Left ventricle myocardium inferior (tissue), 1 donor: Measurements from ENCODE around the gene SLC10A7. TPM values are rescaled to one million over a fixed set of nuclear protein-coding genes. Genes with fewer than 3 reads are reported as not detected.

Experiments used
- DNase-seq: peaks from one replicate; pipeline ENCODE4 v3.0.0-alpha.2; 2020
- H3K27ac ChIP-seq: fragments of 200-600 bp; replicated peaks from 2 replicates; pipeline ENCODE4 v1.8.0; 2021
- H3K27me3 ChIP-seq: fragments of 200-600 bp; 2 replicates; pipeline ENCODE4 v1.8.0; 2021; ENCODE audit warnings: low read depth
- H3K36me3 ChIP-seq: fragments of 200-600 bp; 2 replicates; pipeline ENCODE4 v1.8.0; 2021
- H3K4me1 ChIP-seq: fragments of 200-600 bp; 2 replicates; pipeline ENCODE4 v1.8.0; 2021
- H3K4me3 ChIP-seq: fragments of 200-600 bp; 2 replicates; pipeline ENCODE4 v1.8.0; 2021; ENCODE audit warnings: mild to moderate bottlenecking, moderate library complexity
- H3K9me3 ChIP-seq: fragments of 200-600 bp; replicated peaks from 2 replicates; pipeline ENCODE4 v1.8.0; 2021
- CTCF ChIP-seq: fragments of 200-600 bp; IDR thresholded peaks from 2 replicates; pipeline ENCODE4 v1.8.0; 2021; ENCODE audit warnings: antibody characterized with exemption, mild to moderate bottlenecking, borderline replicate concordance
- intact Hi-C: fragments of 100-400 bp; cut with micrococcal nuclease; formaldehyde crosslinking; loops from one replicate; pipeline ENCODE4 v1.11.0; 2022
- total RNA-seq: library from RNA; stranded (reverse); fragmentation: NEBNext Ultra II Directional; extraction: Animal tissue kit (Norgen Biotek cat#: 25700); gene quantifications from one replicate; pipeline ENCODE4 v1.2.1, GENCODE V29; 2021
- donor health status: DM: no; HTN: yes; CAD: no; lungs with severe emphysema.

The SLC10A7 gene
- total RNA-seq, 1 donor from 2014 or later = 4.3 TPM

GRCh38 chr4:146443525-146443924 is 78.2 kb downstream of the SLC10A7 start:
- DNase-seq = no peak
- no peak overlapping the region for H3K27ac ChIP-seq
- no peaks in the 10 kb centered on the region for H3K27me3 ChIP-seq
- intact Hi-C loops = no loop called here
- H3K36me3 ChIP-seq = no peaks in the 10 kb centered on the region
- no peak overlapping the region for H3K4me3 ChIP-seq
- TF ChIP-seq CTCF = no peak
- H3K9me3 ChIP-seq = no peaks in the 10 kb centered on the region
- peaks cover 8% of the 10 kb centered on the region for H3K4me1 ChIP-seq

- Histone ChIP-seq H3K9me3 (no peaks in the 10 kb centered on the region), H3K4me3 (no peak overlapping the region), H3K27me3 (no peaks in the 10 kb centered on the region), H3K36me3 (no peaks in the 10 kb centered on the region), H3K27ac (no peak overlapping the region), H3K4me1 (peaks cover 15% of the 10 kb centered on the region)
- intact Hi-C loops = no loop called here
- TF ChIP-seq CTCF = no peak
- DNase-seq = no peak
Observed at GRCh38 chr4:146442801-146443200, 78.9 kb downstream of the SLC10A7 start.

GRCh38 chr4:146439999-146440398 is 81.7 kb downstream of the SLC10A7 start:
- no peak for TF ChIP-seq CTCF
- DNase-seq = no peak
- H3K27me3 ChIP-seq = no peaks in the 10 kb centered on the region
- peaks cover 22% of the 10 kb centered on the region for H3K4me1 ChIP-seq
- H3K9me3 ChIP-seq = no peaks in the 10 kb centered on the region
- H3K36me3 ChIP-seq = no peaks in the 10 kb centered on the region
- intact Hi-C loops = no loop called here
- no peak overlapping the region for H3K27ac ChIP-seq
- no peak overlapping the region for H3K4me3 ChIP-seq

- Histone ChIP-seq H3K36me3 (no peaks in the 10 kb centered on the region), H3K27ac (no peak overlapping the region), H3K27me3 (no peaks in the 10 kb centered on the region), H3K4me3 (no peak overlapping the region), H3K4me1 (peaks cover 22% of the 10 kb centered on the region), H3K9me3 (no peaks in the 10 kb centered on the region)
- TF ChIP-seq CTCF = no peak
- DNase-seq = no peak
- intact Hi-C loops = no loop called here
Observed at GRCh38 chr4:146439437-146439836, 82.3 kb downstream of the SLC10A7 start.

- no peaks in the 10 kb centered on the region for H3K9me3 ChIP-seq
- H3K36me3 ChIP-seq = no peaks in the 10 kb centered on the region
- no peak overlapping the region for H3K4me3 ChIP-seq
- no peak overlapping the region for H3K27ac ChIP-seq
- no peaks in the 10 kb centered on the region for H3K27me3 ChIP-seq
- H3K4me1 ChIP-seq = peaks cover 22% of the 10 kb centered on the region
- TF ChIP-seq CTCF = no peak
- intact Hi-C loops = no loop called here
- no peak for DNase-seq
Observed at GRCh38 chr4:146437778-146438177, 84.0 kb downstream of the SLC10A7 start.
